H9 (cell line): ENCODE measurements around the gene MFGE8. TPM values are rescaled to one million over a fixed set of nuclear protein-coding genes. Genes with fewer than 3 reads are reported as not detected.

Experiments
- DNase-seq: peaks from one replicate; pipeline ENCODE4 v3.0.0-alpha.2; 2017
- H2AFZ ChIP-seq: one replicate; pipeline ENCODE4 v1.6.1; 2013; ENCODE audit warnings: mild to moderate bottlenecking, low read length, control low read depth, moderate library complexity
- H2AK5ac ChIP-seq: 2 replicates; pipeline ENCODE4 v1.6.1; 2013; ENCODE audit warnings: low read length, control low read depth, mixed read lengths; ENCODE audit not compliant: insufficient read length
- H2BK120ac ChIP-seq: one replicate; pipeline ENCODE4 v1.6.1; 2013; ENCODE audit warnings: low read depth, mild to moderate bottlenecking, low read length, control low read depth, inconsistent platforms; ENCODE audit not compliant: poor library complexity, severe bottlenecking
- H2BK12ac ChIP-seq: 2 replicates; pipeline ENCODE4 v1.6.1; 2013; ENCODE audit warnings: low read length, control low read depth, mixed read lengths, low read depth; ENCODE audit not compliant: insufficient read length
- H2BK15ac ChIP-seq: 2 replicates; pipeline ENCODE4 v1.6.1; 2013; ENCODE audit warnings: low read depth, low read length, control low read depth
- H2BK20ac ChIP-seq: one replicate; pipeline ENCODE4 v1.6.1; 2013; ENCODE audit warnings: low read depth, mild to moderate bottlenecking, low read length, control low read depth, inconsistent platforms; ENCODE audit not compliant: poor library complexity, severe bottlenecking
- H2BK5ac ChIP-seq: 2 replicates; pipeline ENCODE4 v1.6.1; 2013; ENCODE audit warnings: low read length, control low read depth, mixed read lengths; ENCODE audit not compliant: insufficient read length
- H3K14ac ChIP-seq: 2 replicates; pipeline ENCODE4 v1.6.1; 2013; ENCODE audit warnings: low read length, control low read depth; ENCODE audit not compliant: insufficient read depth
- H3K18ac ChIP-seq: 2 replicates; pipeline ENCODE4 v1.6.1; 2013; ENCODE audit warnings: low read depth, mild to moderate bottlenecking, mixed read lengths, low read length, control low read depth; ENCODE audit not compliant: insufficient read length
- H3K23ac ChIP-seq: 2 replicates; pipeline ENCODE4 v1.6.1; 2013; ENCODE audit warnings: low read length, control low read depth, mixed read lengths, low read depth; ENCODE audit not compliant: insufficient read length
- H3K23me2 ChIP-seq: 2 replicates; pipeline ENCODE4 v1.6.1; 2013; ENCODE audit warnings: low read depth, mild to moderate bottlenecking, mixed read lengths, low read length, control low read depth; ENCODE audit not compliant: insufficient read length, poor library complexity, severe bottlenecking
- H3K27ac ChIP-seq: 2 replicates; pipeline ENCODE4 v1.5.1; 2013; ENCODE audit warnings: low read length, control low read depth, mixed read lengths, low read depth; ENCODE audit not compliant: insufficient read length
- H3K27me3 ChIP-seq: 2 replicates; pipeline ENCODE4 v1.6.1; 2013; ENCODE audit warnings: low read length, control low read depth, inconsistent platforms; ENCODE audit not compliant: insufficient read depth
- H3K4ac ChIP-seq: 2 replicates; pipeline ENCODE4 v1.6.1; 2013; ENCODE audit warnings: low read depth, mild to moderate bottlenecking, control low read depth, inconsistent platforms, low read length, moderate library complexity
- H3K4me1 ChIP-seq: 2 replicates; pipeline ENCODE4 v1.6.1; 2013; ENCODE audit warnings: low read length, control low read depth, inconsistent platforms; ENCODE audit not compliant: insufficient read depth
- H3K4me2 ChIP-seq: 2 replicates; pipeline ENCODE4 v1.6.1; 2013; ENCODE audit warnings: low read length, control low read depth, mixed read lengths; ENCODE audit not compliant: insufficient read length, insufficient read depth
- H3K56ac ChIP-seq: 2 replicates; pipeline ENCODE4 v1.6.1; 2013; ENCODE audit warnings: low read depth, mild to moderate bottlenecking, mixed read lengths, low read length, control low read depth; ENCODE audit not compliant: insufficient read length
- H3K79me1 ChIP-seq: 2 replicates; pipeline ENCODE4 v1.6.1; 2013; ENCODE audit warnings: low read depth, mild to moderate bottlenecking, moderate library complexity, low read length, control low read depth, inconsistent platforms; ENCODE audit not compliant: insufficient read depth, poor library complexity, severe bottlenecking
- H3K79me2 ChIP-seq: 2 replicates; pipeline ENCODE4 v1.6.1; 2013; ENCODE audit warnings: low read length, control low read depth, inconsistent platforms; ENCODE audit not compliant: insufficient read depth
- H3K9ac ChIP-seq: 2 replicates; pipeline ENCODE4 v1.6.1; 2013; ENCODE audit warnings: low read length, control low read depth, mixed read lengths; ENCODE audit not compliant: insufficient read length; ENCODE audit errors: extremely low read depth
- H3K9me3 ChIP-seq: one replicate; pipeline ENCODE4 v1.6.1; 2013; ENCODE audit warnings: low read depth, low read length, inconsistent platforms; ENCODE audit not compliant: control insufficient read depth
- H3T11ph ChIP-seq: one replicate; pipeline ENCODE4 v1.6.1; 2013; ENCODE audit warnings: mild to moderate bottlenecking, low read length, control low read depth, inconsistent platforms
- H4K20me1 ChIP-seq: one replicate; pipeline ENCODE4 v1.6.1; 2013; ENCODE audit not compliant: control insufficient read depth, insufficient read length, insufficient read depth
- H4K5ac ChIP-seq: 2 replicates; pipeline ENCODE4 v1.6.1; 2013; ENCODE audit warnings: low read depth, mild to moderate bottlenecking, mixed read lengths, low read length, control low read depth; ENCODE audit not compliant: insufficient read length
- H4K8ac ChIP-seq: replicated peaks from 2 replicates; pipeline ENCODE4 v1.6.1; 2013; ENCODE audit warnings: low read length, control low read depth, mixed read lengths, low read depth; ENCODE audit not compliant: insufficient read length
- H4K91ac ChIP-seq: 2 replicates; pipeline ENCODE4 v1.6.1; 2013; ENCODE audit warnings: low read depth, mild to moderate bottlenecking, moderate library complexity, mixed read lengths, low read length, control low read depth; ENCODE audit not compliant: insufficient read length
- H3K27ac Mint-ChIP-seq, 3 experiments: 2 replicates in 2 of 3; 3 replicates in 1 of 3; pipeline ENCODE4 v1.8.0; 2020 to 2021; ENCODE audit warnings: mixed read lengths in 3 of 3, mild to moderate bottlenecking in 1 of 3, moderate library complexity in 1 of 3
- H3K27me3 Mint-ChIP-seq: 2 replicates; pipeline ENCODE4 v1.8.0; 2021; ENCODE audit warnings: low read depth, mild to moderate bottlenecking, moderate library complexity, mixed read lengths
- H3K36me3 Mint-ChIP-seq, 3 experiments: 2 replicates in 2 of 3; 3 replicates in 1 of 3; pipeline ENCODE4 v1.8.0; 2020 to 2021; ENCODE audit warnings: low read depth in 3 of 3, mixed read lengths in 3 of 3; ENCODE audit not compliant: insufficient read depth in 1 of 3
- H3K4me1 Mint-ChIP-seq, 2 experiments: 2 replicates each; pipeline ENCODE4 v1.8.0; 2020; ENCODE audit warnings: mixed read lengths in 2 of 2
- H3K4me3 Mint-ChIP-seq, 2 experiments: 2 replicates in 1 of 2; 3 replicates in 1 of 2; pipeline ENCODE4 v1.8.0; 2020 to 2021; ENCODE audit warnings: mild to moderate bottlenecking in 2 of 2, mixed read lengths in 2 of 2, moderate library complexity in 1 of 2
- H3K9me3 Mint-ChIP-seq, 2 experiments: 2 replicates in 1 of 2; 3 replicates in 1 of 2; pipeline ENCODE4 v1.8.0; 2020; ENCODE audit warnings: mild to moderate bottlenecking in 2 of 2, mixed read lengths in 2 of 2, moderate library complexity in 1 of 2
- CTCF ChIP-seq: fragments of 200-600 bp; sonication (generic); conservative IDR thresholded peaks from 3 replicates; pipeline ENCODE4 v1.8.0; 2021; ENCODE audit warnings: antibody characterized with exemption, mild to moderate bottlenecking
- whole genome bisulfite sequencing: extraction: QIAGEN DNeasy Blood & Tissue Kit; methylation state at CpG from one replicate; pipeline ENCODE4 v1.1.7; 2013; ENCODE audit warnings: missing lambda C conversion rate, low lambda C conversion rate, mixed read lengths; ENCODE audit not compliant: insufficient read length; ENCODE audit errors: extremely low coverage; 5-methylcytosine and 5-hydroxymethylcytosine counted together
- total RNA-seq: library from RNA; stranded (reverse); gene quantifications from 2 replicates; pipeline ENCODE4 v1.2.1, GENCODE V29; 2021

Gene MFGE8
- total RNA-seq, 1 experiment from 2014 or later = 653 TPM

DNA sequence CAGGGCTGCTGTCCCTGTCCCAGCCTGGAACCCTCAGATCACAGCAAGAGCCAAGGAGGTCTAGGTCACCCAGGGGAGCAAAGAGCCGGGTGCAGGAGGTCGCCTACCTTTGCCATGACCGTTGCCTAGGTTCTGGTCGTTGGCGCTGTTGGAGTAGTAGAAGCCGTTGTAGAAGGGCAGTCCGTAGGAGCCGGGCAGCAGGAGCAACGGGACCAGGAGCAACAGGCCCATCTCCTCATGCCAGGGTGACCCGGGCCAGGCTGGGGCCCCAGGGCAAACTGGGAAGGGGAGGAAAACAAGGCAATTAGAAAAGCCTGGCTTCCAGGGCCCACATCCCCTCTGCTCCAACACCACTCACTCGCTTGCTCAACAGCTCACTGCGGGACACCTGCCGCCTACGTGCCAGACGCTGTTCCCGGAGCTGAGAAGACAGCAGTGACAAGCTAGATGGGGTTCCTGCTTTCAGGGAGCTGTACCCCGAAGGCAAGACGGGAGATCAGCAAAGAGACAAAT, 26.1 kb downstream of the MFGE8 start:
- Histone ChIP-seq H3K14ac (no peak overlapping the region), H3K23ac (no peak overlapping the region), H3K9ac (no peak overlapping the region), H3K56ac (no peak overlapping the region), H2AFZ (no peak overlapping the region), H3K79me2 (no peaks in the 10 kb centered on the region), H4K91ac (no peak overlapping the region), H4K5ac (no peak overlapping the region), H3K4ac (no peak overlapping the region), H3K4me2 (no peak overlapping the region), H4K8ac (no peak overlapping the region), H2AK5ac (no peak overlapping the region), H3K9me3 (no peaks in the 10 kb centered on the region), H4K20me1 (no peaks in the 10 kb centered on the region), H3K18ac (no peak overlapping the region), H2BK120ac (no peak overlapping the region), H2BK12ac (no peak overlapping the region), H3T11ph (no peak overlapping the region), H2BK20ac (no peak overlapping the region), H3K23me2 (no peaks in the 10 kb centered on the region), H2BK15ac (no peak overlapping the region), H2BK5ac (no peak overlapping the region), H3K27me3 (no peaks in the 10 kb centered on the region), H3K4me1 (no peaks in the 10 kb centered on the region), H3K27ac (no peak overlapping the region), H3K79me1 (no peaks in the 10 kb centered on the region)
- Mint-ChIP-seq H3K4me3 (no peak overlapping the region), H3K27ac (peak overlapping the region; percentile 19 to 83 (median 81); a peak in 4 of 7 replicates), H3K36me3 (peaks cover 5 to 80% (median 34%) of the 10 kb centered on the region in 3 experiments; a peak in 6 of 7 replicates), H3K4me1 (peaks cover 12 to 15% of the 10 kb centered on the region in 2 experiments), H3K9me3 (no peaks in the 10 kb centered on the region), H3K27me3 (no peaks in the 10 kb centered on the region)
- no CpG with 5 or more reads among the region's 18 CpGs for WGBS
- TF ChIP-seq CTCF = no peak
- no peak for DNase-seq
